Measurements from ENCODE around the gene NTPCR.

NTPCR gene

DNA sequence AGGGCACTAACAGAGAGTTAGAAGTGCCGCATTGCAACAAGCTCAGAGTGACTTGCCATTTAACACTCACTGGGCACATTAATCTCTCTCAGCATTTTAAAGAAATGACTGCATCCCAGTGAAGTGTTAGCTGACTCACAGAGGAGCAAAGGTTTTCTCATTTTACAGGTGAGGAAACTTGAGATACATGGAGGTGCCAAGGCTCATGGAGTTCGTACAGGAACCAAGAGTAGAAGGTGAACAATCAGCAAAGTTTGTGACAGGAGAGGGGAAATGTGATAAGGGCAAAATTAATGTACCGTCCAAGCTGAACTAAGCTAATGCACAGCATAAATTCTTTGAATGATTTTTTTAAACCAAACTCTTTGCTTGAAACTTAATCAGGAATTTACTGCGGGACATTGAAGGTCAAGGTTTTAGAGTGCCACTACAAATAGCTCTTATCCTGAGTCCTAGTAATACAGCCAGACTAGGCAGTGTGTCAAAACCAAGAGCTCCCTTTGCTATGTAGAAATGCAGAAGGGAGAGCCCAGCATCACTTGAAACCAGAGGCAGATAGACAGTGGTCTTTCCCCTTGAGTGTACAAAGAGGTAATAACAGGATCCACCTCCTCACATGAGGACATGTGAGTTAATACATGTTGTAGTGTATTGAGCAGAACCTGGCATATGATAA, 22.4 kb upstream of the NTPCR start:
- DNase-seq, result no peak

DNA sequence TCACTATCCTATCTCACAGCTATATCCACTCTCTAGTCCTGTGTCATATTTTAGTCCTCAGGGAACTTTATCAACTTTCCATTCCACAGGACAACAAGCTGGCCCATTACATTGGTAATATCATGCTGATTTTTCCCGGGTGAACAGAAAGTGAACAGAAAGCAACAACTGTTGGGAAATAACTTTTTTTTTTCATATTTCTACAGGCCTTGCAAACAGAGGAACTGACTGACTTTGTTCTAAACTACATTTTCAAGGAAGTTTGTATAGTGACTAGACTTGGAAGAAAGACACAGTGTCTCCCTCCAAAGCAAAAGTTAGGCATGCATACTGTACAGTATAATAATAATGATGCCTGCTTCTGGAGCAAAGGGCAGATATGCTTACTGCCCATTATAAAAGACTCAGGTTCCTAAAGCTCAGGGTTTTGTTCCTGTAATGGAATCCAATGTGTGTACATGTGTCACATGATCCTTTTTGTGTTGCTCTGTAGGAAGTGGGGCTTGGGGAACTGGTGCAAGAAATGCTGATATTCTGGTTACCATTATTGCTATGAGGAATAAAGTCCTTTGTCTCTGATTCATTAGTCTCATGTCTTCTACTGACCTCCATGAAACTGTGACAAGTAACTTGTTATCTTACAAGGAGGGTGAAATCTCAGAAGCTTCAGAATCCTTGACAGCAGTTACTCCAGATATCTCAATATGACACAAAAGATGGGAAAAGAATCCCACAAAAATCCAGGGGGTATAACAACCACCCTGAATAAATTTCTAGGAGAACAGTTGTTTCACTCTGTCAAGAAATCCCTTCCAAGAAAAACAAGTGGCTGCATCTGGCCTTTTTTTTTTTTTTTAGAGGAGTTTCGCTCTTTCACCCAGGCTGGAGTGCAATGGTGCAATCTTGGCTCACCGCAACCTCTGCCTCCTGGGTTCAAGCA, 17.7 kb upstream of the NTPCR start:
- DNase-seq, result no peak

DNA sequence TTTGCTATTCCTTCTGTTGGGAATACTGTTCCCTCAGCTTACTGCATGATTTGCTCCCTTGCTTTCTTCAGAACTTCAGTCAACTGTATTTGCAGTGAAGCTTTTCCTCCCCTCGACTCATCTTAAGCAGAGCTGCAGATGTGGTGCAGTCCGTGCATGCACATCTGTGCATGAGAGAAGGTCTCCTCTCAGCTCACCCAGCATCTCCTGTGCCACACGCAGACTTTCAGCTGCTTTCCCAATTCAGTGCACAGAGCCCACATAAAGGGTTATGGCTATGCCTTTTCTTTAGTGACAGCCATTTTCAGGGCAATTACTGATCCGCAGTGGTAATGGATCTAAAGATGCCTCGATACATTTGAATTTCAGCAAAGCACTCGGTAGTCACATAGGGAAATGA, 13.5 kb upstream of the NTPCR start:
- DNase-seq, result no peak

DNA sequence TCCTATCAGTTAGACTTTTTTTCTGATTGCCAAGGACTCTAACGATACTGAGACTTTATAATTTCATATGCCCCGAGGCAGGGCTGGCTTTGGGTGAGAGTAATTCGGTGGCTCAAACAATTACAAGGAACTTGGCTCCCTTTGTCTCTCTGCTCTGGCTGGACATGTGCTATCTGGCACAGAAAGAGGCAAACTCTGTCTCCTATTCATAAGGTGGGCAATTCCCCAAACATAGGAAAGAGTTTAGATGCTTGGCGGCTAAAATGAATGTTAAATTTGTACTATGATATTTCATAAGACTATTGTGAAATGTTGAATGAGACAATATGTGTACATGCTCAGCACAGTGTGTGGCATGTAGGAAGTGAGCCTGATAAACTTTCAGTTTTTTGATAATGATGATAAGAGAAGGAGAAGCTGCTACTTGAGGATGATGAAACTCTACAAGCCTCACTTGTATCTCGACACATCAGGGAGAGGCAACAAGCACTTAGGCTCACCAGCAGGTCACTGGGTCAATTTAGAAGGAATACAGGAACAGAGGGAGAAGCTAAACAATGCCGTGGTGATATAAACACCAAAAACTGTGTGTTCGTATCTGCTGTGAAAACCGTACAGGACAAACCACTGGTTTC, 12.6 kb upstream of the NTPCR start:
- DNase-seq, result no peak

DNA sequence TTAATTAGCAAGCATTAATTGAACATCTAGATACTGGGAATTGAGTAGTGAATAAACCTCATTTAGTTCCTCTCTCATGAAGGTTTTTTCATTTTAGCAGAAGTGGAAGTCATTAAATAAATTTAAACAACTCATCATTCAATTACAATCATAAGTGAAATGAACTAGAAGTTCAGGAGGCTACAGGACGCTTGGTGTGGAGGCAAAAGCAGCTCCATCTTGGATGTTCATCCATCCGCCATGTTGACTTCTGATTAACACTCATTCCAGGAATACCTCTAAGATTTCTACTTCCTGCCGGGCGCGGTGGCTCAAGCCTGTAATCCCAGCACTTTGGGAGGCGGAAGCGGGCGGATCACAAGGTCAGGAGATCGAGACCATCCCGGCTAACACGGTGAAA, 11.5 kb upstream of the NTPCR start:
- no peak for DNase-seq

DNA sequence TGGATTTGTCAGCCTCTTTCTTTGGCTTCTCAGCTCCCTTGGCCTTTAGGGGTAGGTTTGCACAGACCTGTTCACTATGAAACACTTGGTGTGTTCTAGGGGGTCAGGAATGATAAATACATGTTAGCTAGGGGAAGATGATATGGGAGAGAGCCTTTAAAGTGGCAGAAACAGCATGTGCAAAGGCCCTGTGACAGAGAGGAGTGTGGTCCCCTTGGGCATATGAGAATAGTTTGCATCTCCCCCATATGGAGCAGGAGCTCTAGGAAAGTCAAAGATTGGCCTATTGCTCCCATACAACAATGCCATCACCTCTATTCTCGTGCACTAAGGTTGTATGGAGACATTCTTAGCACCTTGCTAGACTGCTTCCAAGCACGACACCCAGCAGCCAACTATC, 10.7 kb upstream of the NTPCR start:
- no peak for DNase-seq

DNA sequence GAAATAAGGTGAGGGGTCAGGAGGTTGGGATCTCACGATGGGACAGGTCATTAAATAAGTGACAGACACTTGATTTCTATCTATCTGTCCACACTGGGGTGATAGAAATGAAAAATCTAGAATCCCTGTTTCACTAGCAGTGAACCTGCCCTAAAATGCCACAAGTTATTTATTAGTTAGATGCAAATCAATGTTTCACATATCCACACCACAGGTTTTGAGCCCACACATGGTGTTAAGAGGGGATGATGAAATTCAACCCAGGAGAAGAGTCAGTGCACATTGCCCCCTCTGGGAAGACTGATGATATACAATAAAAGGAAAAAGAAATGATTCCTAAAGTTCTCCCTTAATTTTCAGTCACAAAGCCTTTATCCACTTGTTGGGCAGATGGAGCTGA, 10.1 kb upstream of the NTPCR start:
- no peak for DNase-seq

DNA sequence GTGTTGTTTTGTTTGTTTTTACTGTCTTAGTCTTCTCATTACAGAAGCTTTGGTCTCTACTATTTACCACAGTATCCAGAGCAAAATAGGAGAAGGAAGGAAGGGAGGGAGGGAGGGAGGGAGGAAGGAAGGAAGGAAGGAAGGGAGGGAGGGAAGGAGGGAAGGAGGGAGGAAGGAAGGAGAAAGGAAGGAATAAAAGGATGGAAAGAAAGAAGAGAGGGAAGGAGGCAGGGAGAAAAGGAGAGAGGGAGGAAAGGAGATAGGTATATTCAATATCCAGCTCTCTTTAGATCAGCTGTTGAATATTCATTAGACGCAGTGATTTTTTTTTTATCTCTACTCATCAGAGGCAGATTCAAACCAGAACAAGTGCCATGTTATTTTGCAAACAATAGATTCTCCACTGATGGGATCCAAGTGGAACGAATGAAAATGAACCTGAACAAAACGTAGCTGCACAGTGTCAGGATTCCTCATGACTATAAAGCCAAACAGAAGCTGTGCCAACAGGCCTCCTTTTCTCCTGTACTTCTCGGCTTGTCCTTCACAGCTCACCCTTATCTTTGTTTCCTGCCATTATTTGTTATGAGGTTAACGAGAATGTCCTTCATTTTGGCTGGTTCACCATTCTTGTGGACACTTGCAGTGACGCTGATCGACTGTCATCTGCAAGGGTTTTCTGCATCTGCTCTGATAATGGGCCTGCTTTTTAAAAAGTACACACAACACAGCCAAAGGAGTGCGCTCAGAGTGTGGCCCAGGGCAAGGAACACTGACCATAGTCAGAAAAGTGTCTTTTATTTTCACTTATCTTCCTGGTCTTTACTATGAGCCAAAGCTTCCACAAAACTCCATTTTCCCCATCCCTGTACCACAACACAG, 7.8 kb upstream of the NTPCR start:
- no peak for DNase-seq

DNA sequence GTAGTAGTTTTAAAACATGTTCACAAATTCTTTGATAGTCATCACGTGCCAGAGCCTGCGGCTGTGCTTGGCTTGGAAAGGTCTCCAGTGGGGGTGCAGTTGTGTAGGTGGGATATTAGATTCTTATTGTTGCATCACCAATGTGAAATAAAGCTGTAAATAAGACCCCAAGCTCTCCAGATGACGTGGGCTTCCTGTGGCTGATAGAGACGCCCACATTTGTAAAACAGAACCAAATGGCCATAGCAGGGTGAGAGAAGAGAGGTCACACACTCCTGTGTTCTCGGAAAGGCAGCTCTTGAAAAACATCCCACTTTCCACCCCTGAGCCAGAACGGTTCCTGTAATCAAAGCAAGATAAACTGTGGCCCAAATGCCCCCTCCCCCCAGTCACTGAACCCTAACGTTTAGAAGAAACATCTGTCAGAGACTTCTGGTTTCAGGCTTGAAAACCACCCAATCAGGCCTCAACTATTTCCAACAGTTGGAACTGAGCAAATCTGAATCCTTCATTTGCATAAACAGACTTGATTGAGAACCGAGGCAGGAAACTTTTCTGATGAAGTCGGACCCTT, 6.6 kb upstream of the NTPCR start:
- no peak for DNase-seq

DNA sequence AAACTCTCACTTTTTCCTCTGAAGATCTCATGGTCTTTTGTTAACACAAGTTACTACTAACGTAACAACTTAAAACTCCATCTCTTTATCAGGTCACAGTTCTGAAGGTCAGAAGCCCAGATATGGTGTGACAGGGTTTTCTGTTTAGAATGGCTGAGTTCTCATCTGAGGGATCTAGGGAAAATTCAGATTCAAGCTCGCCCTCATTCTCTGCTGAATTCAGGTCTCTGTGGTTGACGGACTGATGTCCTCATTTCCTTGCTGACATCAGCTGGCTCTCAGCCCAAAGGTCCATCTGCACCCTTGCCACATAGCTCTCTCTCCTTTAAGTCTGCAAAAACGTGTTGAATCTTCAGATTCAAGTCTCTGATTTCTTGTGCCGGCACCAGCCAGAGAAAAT, 6.1 kb upstream of the NTPCR start:
- no peak for DNase-seq

DNA sequence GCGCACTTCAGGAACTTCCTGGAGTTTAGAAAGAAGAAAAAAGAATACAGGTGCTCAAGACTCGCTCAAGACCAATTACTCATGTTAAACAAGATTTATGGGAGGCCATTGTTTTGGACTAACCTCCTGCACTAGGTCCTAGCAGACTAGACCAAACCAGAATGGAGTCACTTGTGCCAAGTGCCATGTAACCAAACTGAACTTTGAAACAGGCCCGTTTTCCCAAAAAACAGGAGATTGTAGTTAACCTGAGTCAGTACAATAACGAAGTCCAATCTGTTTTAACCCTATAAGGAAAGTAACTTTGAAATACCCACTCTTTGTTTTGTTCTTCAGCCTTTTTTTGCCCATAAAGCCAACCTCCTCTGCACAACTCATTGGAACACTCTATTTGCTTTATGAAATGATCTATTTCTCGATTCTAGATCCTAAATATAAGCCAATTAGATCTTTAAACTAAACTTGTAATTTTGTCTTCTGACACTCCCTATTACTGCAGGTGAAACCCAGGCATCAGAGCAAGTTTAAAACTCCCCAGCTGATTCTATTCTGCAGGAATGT, 695 bp upstream of the NTPCR start:
- no peak for DNase-seq

DNA sequence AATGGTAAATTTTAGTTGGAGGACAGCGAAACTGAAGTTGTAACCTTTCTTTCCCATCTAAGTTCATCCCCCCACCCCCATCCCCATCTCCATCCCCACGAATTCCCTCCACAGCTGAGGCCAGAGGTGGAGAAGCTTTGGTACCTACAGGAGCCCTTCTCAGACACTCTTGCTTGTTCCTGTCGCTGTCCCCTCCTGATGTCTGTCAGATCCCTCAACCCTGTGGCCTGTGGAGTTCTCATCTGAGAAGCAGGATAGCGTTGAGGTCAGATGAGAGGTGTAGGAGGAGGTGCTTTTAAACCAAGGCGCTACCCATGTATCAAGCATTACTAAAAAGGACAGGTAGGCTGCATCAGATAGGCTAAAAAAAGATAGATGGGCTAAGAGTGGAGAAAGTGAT, 769 bp downstream of the NTPCR start:
- DNase-seq, result peak in 1 of 2 donors; percentile 20

DNA sequence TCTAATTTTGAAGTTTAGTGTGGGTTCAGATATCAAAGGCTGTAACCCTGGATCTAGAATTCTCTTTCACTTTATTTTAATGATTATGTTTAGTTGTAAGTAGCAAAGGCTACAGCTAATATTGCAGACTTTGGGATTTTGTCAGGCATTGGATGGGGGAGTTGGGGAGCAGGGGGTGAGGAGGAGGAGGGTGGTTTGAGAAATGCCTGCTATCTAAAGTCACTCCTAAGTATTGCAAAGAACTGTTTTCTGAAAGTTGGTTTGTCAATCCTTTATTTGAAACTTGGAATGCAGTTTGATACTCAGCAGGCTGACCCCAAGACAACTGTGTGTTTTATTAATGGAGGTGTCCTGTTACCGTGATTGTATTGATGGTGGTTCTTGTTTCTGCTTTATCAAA, 1.2 kb downstream of the NTPCR start:
- no peak for DNase-seq

DNA sequence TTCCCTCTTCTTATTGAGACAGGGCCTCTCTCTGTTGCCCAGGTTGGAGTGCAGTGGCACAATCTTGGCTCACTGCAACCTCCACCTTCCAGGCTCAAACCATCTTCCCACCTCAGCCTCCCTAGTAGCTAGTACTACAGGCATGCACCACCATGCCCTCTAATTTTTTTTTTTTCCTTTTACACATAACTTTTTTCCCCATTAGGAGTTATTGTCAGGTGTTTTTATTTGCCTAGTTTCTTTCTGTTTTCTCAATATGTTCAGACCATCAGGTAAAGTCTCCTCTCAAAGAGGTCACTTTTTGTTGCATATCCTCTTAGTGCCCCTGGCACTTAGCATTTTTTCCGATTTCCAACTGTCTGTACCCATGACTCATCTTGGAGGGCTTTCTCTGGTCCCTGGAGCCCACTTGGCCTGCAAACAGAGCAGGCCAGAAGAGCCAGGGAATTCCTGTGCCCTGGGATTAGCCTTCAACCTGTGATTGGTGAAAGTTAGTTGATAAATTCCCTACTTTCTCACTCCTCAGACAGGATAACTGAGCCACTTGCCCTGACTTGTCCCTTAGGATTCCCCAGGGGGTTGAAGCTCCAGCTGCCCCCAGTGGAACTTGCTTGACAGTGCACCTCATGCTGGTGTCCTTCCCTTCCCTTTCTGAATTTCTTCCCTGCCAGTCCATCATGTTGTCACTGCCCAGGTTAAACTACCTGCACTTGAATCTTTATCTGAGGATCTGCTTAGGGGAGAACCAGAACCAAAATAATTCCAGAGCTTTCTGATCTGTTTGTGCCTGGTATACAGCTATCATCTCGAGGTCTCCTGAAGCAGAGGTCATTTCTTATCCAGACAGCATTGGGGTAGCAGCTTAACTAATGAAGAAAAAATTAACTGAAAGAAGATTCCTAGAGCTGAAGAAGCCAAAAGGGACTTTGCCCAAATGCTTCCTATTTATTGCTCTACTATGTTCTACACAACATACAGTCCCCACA, 2.4 kb downstream of the NTPCR start:
- peak; percentile 27 to 28 for DNase-seq

DNA sequence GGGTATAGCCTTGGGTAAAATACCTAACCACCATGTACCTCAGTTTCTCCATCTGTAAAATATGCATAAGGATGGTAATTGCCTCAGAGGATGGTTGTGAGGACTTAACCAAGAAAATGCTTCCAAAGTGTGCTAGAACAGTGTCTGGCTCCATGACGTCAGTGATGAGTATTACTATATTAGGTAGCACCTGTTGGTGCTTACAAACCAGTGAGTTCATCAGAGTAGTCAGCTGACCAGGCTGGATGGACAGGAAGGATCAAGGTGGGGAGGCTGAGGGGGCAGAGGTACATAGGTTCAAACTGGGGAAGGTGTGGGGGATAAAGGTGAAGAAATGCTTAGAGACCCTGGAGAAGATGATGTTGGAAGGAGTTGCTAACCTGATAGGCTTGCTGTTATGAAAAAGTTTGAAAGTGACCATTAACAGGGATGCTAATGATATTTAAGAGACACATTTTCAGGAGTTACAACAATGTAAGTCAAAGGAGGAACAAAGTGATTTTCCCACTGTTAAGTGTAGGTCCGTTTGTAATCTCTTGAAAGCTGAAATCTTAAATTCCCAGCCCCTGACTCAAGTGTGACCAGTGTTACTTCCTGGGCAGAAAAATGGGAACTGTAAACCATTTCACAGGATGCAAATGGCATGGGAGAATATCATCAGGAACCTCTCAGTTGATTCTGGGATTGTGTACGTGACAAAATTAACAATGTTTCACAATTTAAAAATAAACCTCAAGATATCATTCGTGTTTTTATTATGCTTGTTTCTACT, 4.4 kb downstream of the NTPCR start:
- DNase-seq, result no peak

DNA sequence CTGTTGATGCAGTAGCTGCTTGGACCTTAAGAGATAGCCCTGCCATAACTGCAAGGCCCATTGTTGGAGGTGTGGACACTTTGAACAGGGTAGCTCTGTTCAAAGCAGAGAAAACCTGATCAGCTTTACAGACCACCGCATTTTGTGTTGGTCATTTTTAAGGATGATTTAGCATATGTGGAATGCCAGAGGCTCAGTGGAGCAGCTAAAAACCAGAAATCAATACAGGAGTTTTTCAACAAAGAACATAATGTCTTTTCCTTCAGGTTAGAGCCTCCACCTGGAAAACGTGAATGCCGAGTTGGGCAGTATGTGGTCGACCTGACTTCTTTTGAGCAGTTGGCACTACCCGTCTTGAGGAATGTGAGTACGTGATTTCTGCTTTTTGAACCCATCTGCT, 5.7 kb downstream of the NTPCR start:
- DNase-seq, result no peak

DNA sequence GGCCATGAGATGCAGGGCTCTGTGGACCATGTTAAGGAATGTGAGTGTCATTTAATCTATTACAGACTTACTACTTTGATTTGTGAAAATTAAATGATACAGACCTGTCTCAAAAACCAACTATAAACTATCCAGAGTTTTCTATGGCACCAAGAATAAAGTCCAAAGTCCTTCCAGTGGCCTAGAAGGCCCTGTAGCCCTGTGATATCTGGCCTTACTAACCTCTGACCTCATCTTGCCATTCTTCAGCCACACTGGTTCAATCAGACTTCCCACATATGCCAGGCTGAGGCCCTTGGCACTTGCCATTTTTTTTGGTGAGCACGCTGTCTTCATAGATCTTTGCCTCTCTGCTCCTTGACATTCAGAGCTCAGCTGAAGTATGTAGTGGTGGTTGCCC, 7.7 kb downstream of the NTPCR start:
- no peak for DNase-seq

DNA sequence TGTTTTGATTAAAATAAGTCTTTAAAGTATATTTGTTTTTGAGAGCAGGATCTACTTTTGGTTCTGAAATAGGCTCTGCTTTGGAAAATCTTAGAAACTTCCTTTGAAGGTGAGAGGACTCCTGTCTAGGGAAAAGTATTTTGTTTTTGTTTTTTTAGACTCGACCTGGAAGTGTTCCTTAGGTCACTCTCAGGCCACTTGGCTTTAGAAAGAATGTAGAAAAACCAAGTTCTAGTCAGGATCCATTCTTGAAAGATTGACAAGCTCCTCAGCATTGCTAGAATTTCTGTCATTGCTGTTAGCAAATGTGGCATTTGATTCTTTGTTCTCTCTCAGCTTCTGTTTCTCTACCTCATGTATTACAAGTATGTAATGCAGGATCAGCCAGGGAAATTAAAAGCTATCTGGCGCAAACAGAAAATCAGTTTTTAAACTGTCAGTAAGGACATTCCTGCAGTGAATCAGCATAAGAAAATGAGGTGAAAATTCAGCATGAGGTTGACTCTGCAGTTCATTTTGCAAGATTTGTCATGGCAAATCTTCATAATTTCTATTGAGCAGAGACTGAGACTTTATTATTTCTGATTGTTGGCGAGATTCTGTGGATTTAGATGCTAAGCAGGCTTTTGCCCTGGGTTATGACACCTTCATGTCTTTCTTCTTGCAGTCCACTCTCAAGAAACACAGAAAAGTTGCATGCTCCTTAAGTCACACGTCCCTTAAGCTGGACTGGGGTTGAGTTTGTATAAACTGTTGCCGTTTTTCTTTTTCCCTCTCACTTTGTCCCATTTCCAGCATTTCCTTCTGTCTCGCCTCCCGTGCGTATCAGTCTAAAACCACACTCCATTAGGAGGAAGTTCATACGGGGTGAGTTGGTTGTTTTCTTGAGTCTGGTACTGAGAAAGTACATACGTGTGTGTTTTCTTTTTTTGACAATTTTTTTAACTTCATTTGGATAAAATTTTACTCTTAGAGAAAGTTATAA, 12.6 kb downstream of the NTPCR start:
- DNase-seq, result no peak

DNA sequence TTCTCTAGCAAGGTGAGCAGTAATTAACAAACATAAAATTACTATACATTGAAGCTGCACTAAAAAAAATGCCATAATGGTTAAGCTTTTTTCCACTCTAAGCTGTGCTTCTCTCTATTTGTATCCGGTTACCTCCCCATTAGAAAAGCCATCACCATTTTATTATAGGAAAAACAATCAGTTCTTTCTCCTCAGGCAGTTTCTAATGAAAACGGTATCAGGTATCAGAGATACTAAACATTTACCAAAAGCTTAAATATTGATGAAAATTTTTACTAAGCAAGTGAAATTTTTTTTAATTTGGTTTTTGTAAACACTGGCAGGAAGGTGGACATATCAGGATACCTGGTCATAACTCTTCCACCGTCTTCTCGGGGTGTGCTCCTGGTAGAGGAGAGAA, 14.2 kb downstream of the NTPCR start:
- DNase-seq, result no peak
